Stimulated activated effector memory CD8-positive, alpha-beta T cell treated with anti-CD3 and anti-CD28 coated beads, Interleukin-12 subunit alpha, Interleukin-12 subunit beta, amount 100 ng/mL, for 72 hours (primary cell): ENCODE results near the gene AQP12A.

Experiments used
- ATAC-seq: fragments of 150-1000 bp; cut with Tn5 transposase; 2 replicates; pipeline ENCODE4 v1.10.0; 2021
- DNase-seq, 2 donors: peaks; one replicate each; pipeline ENCODE4 v3.0.0; 2021 to 2022; ENCODE audit warnings: low spot score in 2 of 2
- H3K27ac Mint-ChIP-seq: one replicate; pipeline ENCODE4 v1.8.0; 2022; ENCODE audit warnings: mild to moderate bottlenecking, mixed read lengths
- H3K36me3 Mint-ChIP-seq: one replicate; pipeline ENCODE4 v1.8.0; 2022; ENCODE audit warnings: mild to moderate bottlenecking, mixed read lengths
- H3K4me1 Mint-ChIP-seq: one replicate; pipeline ENCODE4 v1.8.0; 2022; ENCODE audit warnings: mixed read lengths
- H3K4me3 Mint-ChIP-seq: one replicate; pipeline ENCODE4 v1.8.0; 2022; ENCODE audit warnings: mild to moderate bottlenecking, mixed read lengths
- H3K9me3 Mint-ChIP-seq: one replicate; pipeline ENCODE4 v1.8.0; 2022; ENCODE audit warnings: mixed read lengths

The AQP12A gene

GRCh38 chr2:240704651-240705050 is 13.0 kb downstream of the AQP12A start:
- H3K36me3 Mint-ChIP-seq = peaks cover 5% of the 10 kb centered on the region
- H3K4me1 Mint-ChIP-seq = peaks cover 13% of the 10 kb centered on the region
- H3K27ac Mint-ChIP-seq = peak overlapping the region; percentile 42
- ATAC-seq (peak; percentile 59), DNase-seq (no peak)
- peak overlapping the region; percentile 51 for H3K4me3 Mint-ChIP-seq
- no peaks in the 10 kb centered on the region for H3K9me3 Mint-ChIP-seq

DNA sequence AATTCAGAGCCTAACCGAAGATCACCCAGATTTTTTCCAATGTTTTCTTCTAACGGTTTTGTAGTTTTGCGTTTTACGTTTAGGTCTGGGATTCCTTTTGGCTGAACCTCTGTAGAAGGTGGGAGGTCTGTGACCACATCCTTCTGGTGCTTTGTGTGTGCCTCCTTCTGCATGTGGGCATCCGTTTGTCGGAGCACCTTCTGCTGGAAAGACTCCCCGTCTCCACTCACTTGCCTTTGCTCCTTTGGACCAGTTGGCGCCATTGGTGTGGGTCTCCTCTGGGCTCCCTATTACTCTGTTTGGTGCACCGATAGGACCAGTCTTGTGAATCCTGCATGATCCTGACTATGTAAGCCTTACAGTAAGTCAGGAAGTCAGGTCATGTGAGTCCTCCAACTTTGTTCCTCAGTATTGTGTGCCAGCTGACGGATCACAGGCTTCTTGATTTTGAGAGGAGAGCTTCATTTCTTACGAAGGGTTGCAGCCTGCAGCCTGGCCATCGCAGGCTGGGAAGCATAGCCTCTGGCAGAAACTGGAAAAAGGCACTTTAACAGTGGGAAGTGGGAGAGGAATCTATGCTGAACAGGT is 13.6 kb downstream of the AQP12A start:
- Mint-ChIP-seq H3K4me1 (peaks cover 13% of the 10 kb centered on the region), H3K27ac (peak overlapping the region; percentile 42), H3K9me3 (no peaks in the 10 kb centered on the region), H3K4me3 (peak overlapping the region; percentile 51), H3K36me3 (peaks cover 5% of the 10 kb centered on the region)
- DNase-seq (no peak), ATAC-seq (no peak)

DNA sequence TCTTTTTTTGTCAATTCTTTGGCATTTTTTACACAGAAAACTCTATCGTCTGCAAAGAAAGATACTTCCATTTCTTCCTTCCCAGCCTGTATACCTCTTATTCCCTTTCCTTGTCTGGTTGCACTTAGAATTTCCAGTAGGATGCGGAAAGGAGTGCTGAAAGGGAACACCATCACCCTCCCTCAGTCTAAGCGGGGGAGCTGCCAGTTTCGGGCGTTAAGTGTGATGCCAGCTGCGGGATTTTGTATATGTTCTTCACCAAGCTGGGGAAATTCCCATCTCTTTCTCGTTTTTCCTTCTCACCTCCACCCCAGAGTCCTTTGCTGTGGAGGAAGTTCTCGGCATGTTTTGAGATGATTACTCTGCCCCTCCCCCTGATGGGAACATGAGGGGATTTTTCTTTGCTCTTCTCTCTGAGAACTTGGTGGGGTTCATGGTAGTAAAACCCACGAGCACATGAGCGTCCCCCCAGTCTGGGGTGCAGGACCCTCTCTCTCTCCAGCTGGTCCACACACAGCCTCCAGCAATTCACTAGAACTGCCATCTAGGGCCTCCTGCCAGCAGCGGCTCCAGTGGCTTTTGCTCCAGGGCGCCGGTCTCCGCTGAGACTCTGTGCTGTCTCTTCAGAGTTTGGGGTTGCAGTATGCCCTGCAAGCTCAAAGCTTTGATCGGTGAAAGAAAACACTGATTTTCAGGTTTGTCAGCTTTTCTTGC is 15.5 kb downstream of the AQP12A start:
- DNase-seq = no peak
- Mint-ChIP-seq H3K36me3 (peaks cover 5% of the 10 kb centered on the region), H3K9me3 (no peaks in the 10 kb centered on the region), H3K27ac (no peak overlapping the region), H3K4me1 (peaks cover 13% of the 10 kb centered on the region), H3K4me3 (no peak overlapping the region)
- ATAC-seq = no peak

GRCh38 chr2:240707821-240708220 is 16.2 kb downstream of the AQP12A start:
- no peak overlapping the region for H3K27ac Mint-ChIP-seq
- peaks cover 5% of the 10 kb centered on the region for H3K36me3 Mint-ChIP-seq
- DNase-seq = no peak
- H3K4me1 Mint-ChIP-seq = peaks cover 13% of the 10 kb centered on the region
- no peak for ATAC-seq
- no peak overlapping the region for H3K4me3 Mint-ChIP-seq
- H3K9me3 Mint-ChIP-seq = no peaks in the 10 kb centered on the region

DNA sequence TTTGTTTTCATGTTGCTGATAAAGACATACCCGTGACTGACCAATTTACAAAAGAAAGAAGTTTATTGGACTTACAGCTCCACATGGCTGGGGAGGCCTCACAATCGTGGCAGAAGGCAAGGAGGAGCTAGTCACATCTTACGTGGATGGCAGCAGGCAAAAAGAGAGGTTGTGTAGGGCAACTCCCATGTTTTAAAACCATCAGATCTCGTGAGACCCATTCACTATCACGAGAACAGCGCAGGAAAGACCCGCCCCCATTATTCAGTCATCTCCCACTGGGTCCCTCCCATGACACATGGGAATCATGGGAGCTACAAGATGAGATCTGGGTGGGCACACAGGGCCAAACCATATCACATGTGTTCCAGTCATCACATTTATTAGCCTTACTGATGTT is 16.8 kb downstream of the AQP12A start:
- H3K36me3 Mint-ChIP-seq = peaks cover 5% of the 10 kb centered on the region
- H3K9me3 Mint-ChIP-seq = no peaks in the 10 kb centered on the region
- H3K4me3 Mint-ChIP-seq = no peak overlapping the region

GRCh38 chr2:240711296-240711695 is 19.6 kb downstream of the AQP12A start:
- Mint-ChIP-seq H3K9me3 (no peaks in the 10 kb centered on the region), H3K4me3 (no peak overlapping the region), H3K36me3 (no peaks in the 10 kb centered on the region), H3K27ac (no peak overlapping the region), H3K4me1 (no peaks in the 10 kb centered on the region)
- DNase-seq = no peak
- no peak for ATAC-seq

More for the DNA sequence above, 16.8 kb downstream of the AQP12A start:
- H3K27ac Mint-ChIP-seq = no peak overlapping the region
- ATAC-seq (no peak), DNase-seq (no peak)
- H3K4me1 Mint-ChIP-seq = peaks cover 13% of the 10 kb centered on the region

DNA sequence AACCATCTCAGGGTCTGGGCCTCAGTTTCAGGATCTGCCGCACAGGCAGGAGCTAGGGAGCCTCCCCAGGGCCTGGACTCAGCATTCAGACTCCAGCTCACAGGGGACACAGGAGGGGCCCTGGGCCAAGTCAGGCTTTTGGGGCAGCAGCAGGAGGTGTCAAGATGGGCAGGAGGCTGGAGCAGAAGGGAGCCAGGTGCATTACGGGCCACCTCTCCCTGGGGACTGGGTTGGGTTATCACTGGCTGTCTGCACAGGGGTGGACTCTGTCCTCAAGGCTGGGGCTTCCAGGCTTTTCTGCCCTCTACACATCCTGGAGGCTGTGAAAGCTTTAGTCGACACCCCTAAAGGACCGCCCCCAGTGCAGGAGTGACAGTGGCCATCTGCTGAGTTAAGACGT is 20.0 kb downstream of the AQP12A start:
- no peaks in the 10 kb centered on the region for H3K9me3 Mint-ChIP-seq
- H3K36me3 Mint-ChIP-seq = no peaks in the 10 kb centered on the region
- H3K27ac Mint-ChIP-seq = no peak overlapping the region
- no peak overlapping the region for H3K4me3 Mint-ChIP-seq
- ATAC-seq (no peak), DNase-seq (no peak)
- no peaks in the 10 kb centered on the region for H3K4me1 Mint-ChIP-seq

GRCh38 chr2:240712121-240712520 is 20.5 kb downstream of the AQP12A start:
- DNase-seq = no peak
- H3K4me3 Mint-ChIP-seq = no peak overlapping the region
- H3K27ac Mint-ChIP-seq = no peak overlapping the region
- no peaks in the 10 kb centered on the region for H3K4me1 Mint-ChIP-seq
- no peaks in the 10 kb centered on the region for H3K36me3 Mint-ChIP-seq
- H3K9me3 Mint-ChIP-seq = no peaks in the 10 kb centered on the region
- ATAC-seq = no peak

- no peak for DNase-seq
- no peak overlapping the region for H3K27ac Mint-ChIP-seq
- no peaks in the 10 kb centered on the region for H3K9me3 Mint-ChIP-seq
- no peaks in the 10 kb centered on the region for H3K36me3 Mint-ChIP-seq
- ATAC-seq = no peak
- H3K4me1 Mint-ChIP-seq = no peaks in the 10 kb centered on the region
- no peak overlapping the region for H3K4me3 Mint-ChIP-seq
These were observed 21.6 kb downstream of the AQP12A start for GRCh38 chr2:240713071-240713927.

DNA sequence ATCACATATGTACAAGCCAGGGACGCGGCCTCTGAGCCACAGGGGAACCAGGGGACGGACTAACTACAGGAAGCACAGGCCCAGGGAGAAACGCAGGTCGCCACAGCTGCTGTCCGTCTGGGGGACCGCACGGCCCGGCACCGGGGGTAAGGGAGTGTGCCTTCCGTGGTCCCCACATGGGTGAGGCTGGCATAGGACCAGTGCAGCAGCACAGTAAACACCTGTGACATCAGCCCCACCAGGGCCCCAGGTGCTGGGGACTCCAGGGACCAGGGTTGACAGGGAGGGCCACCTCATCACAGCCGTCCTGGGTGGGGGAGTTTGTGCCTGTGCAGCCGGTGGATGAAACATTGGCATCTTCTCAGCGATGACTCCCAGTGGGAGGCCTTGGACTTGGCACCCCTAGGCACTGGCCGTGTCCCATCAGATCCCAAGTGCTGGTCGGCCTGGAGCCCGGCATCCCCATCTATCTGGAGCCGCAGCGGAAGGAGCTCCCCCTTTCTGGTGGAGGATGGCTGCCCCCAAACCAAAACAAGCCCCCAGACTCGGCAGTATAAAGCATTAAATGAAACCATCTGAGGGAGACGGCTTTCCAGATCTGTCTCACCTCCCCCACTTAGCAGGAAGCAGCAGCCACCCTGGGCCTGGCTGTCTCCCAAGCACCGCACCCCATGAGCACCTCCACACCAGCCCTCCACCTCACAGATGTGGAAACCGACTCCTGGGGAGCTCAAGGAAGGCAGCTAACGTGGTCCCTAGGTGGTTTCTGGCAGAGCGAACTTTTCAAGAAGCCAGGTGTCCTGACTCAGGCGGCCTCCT is 22.5 kb downstream of the AQP12A start:
- DNase-seq (no peak), ATAC-seq (no peak)
- no peak overlapping the region for H3K27ac Mint-ChIP-seq
- no peaks in the 10 kb centered on the region for H3K9me3 Mint-ChIP-seq
- H3K4me3 Mint-ChIP-seq = no peak overlapping the region
- H3K4me1 Mint-ChIP-seq = no peaks in the 10 kb centered on the region
- H3K36me3 Mint-ChIP-seq = no peaks in the 10 kb centered on the region

GRCh38 chr2:240714747-240715725 is 23.4 kb downstream of the AQP12A start:
- no peak overlapping the region for H3K27ac Mint-ChIP-seq
- ATAC-seq (no peak), DNase-seq (no peak)
- H3K4me3 Mint-ChIP-seq = no peak overlapping the region
- no peaks in the 10 kb centered on the region for H3K4me1 Mint-ChIP-seq
- H3K9me3 Mint-ChIP-seq = no peaks in the 10 kb centered on the region
- H3K36me3 Mint-ChIP-seq = no peaks in the 10 kb centered on the region

DNA sequence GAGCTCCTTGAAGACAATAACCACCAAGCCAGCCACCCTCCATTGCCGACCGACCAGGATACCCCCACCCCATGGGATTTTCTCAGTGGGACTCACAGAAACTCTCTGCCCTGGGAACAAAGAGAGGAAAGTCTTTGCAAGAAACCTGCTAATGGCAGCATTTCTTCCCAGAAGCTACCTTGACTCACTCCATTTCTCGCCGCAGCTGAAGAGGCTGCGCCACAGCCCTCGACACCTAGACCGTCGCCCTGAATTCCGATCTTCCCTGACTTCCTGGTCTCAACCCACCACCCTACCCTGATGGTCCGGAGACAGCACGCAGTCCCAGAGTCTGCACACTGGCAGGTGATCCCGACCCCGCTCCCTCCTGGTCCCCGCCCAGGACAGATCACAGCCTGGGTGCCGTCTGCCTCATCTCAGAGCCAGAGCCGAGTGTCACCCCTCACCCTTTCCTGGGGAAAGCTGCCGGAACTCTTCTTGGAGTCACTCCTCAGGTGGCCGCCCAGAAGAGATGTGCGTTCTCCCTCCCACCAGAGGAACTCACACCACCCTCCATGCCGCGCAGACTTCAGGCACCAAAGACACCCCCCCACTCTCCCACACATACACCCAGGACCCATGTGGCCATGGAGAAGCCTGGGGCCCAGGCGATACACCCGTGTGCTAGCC is 24.6 kb downstream of the AQP12A start:
- Mint-ChIP-seq H3K36me3 (no peaks in the 10 kb centered on the region), H3K27ac (no peak overlapping the region), H3K9me3 (no peaks in the 10 kb centered on the region), H3K4me1 (no peaks in the 10 kb centered on the region), H3K4me3 (no peak overlapping the region)
- ATAC-seq (no peak), DNase-seq (no peak)

DNA sequence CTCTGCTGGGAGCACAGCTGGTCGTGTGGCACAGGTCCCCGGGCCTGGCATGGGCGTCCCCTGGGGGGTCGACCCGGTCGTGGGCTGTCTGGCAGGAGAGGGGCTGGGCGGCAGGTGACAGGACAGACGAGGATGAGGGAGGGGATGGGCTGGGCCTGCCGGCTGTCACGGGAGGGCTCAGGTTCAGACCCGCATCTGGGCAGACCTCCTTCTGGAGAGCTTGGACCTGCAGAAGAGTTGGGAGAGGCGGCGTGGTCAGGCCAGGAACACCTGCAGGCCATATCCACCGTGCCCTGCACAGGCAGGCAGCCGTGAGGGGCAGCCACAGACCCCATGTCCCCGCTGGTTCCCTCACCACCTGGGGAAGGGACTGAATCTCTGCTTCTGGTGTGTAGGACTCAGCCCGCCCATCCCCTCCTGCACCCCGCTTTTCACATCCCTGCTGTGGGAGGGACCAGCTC is 25.5 kb downstream of the AQP12A start:
- no peaks in the 10 kb centered on the region for H3K4me1 Mint-ChIP-seq
- H3K4me3 Mint-ChIP-seq = no peak overlapping the region
- no peaks in the 10 kb centered on the region for H3K36me3 Mint-ChIP-seq
- no peak overlapping the region for H3K27ac Mint-ChIP-seq
- ATAC-seq (no peak), DNase-seq (no peak)
- H3K9me3 Mint-ChIP-seq = no peaks in the 10 kb centered on the region
